Caco-2 (cell line): ENCODE data around the gene CWC15. TPM values are rescaled to one million over a fixed set of nuclear protein-coding genes. Genes with fewer than 3 reads are reported as not detected.
A peak's percentile ranks its signal among the peaks of the same experiment; 100 is the strongest.
"Not testable (repeated sequence)": the region's sequence is repeated elsewhere in the genome, so short reads cannot be mapped to it uniquely, and the experiment has no call there.

Experiments used
- Bru-seq: library from RNA; stranded (reverse); fragments of 400-500 nt; gene quantifications from one replicate; lab custom pipeline; 2021; lab: Mats Ljungman, UMichigan
- BruChase-seq, 2 experiments: library from RNA; stranded (reverse); fragments of 400-500 nt; gene quantifications; one replicate each; lab custom pipeline; 2021; lab: Mats Ljungman, UMichigan
- BruUV-seq: library from RNA; stranded (reverse); fragments of 400-500 nt; replicated peaks from 2 replicates; lab custom pipeline; 2021; lab: Mats Ljungman, UMichigan
- CTCF ChIA-PET: fragments of 300-600 bp; sonication (Branson Sonifier 250); formaldehyde crosslinking; loops from one replicate; lab custom pipeline; 2022; ENCODE audit warnings: antibody characterized with exemption; lab: Charles Lee
- POLR2A ChIA-PET: fragments of 300-600 bp; sonication (Branson Sonifier 250); formaldehyde crosslinking; loops from one replicate; lab custom pipeline; 2022; ENCODE audit warnings: antibody characterized with exemption; lab: Charles Lee
- DNase-seq, 2 experiments: peaks; one replicate each; pipeline versions ENCODE4 v3.0.0 to v3.0.0-alpha.2; 2020 to 2022
- H3K27me3 ChIP-seq: replicated peaks from 2 replicates; pipeline ENCODE4 v1.6.0; 2011; ENCODE audit warnings: low read length; ENCODE audit not compliant: control insufficient read depth, insufficient read depth
- H3K36me3 ChIP-seq: 2 replicates; pipeline ENCODE4 v1.5.1; 2011; ENCODE audit warnings: low read length; ENCODE audit not compliant: control insufficient read depth, insufficient read depth
- H3K4me1 ChIP-seq: fragments of 250-450 bp; sonication (Bioruptor Pico); 2 replicates; pipeline ENCODE4 v1.5.1; 2020; ENCODE audit warnings: mild to moderate bottlenecking
- H3K4me3 ChIP-seq: 2 replicates; pipeline ENCODE4 v1.5.1; 2011; ENCODE audit warnings: low read depth, mild to moderate bottlenecking, control low read depth, low read length
- H3K9me3 ChIP-seq: fragments of 250-450 bp; sonication (Bioruptor Pico); 2 replicates; pipeline ENCODE4 v1.5.1; 2020; ENCODE audit warnings: mild to moderate bottlenecking, moderate library complexity
- H3K27ac Mint-ChIP-seq: one replicate; pipeline ENCODE4 v1.8.0; 2022; ENCODE audit warnings: mixed read lengths; ENCODE audit not compliant: unreplicated experiment
- H3K27me3 Mint-ChIP-seq: one replicate; pipeline ENCODE4 v1.8.0; 2022; ENCODE audit warnings: mixed read lengths; ENCODE audit not compliant: insufficient read depth, unreplicated experiment
- H3K36me3 Mint-ChIP-seq: one replicate; pipeline ENCODE4 v1.8.0; 2022; ENCODE audit warnings: mild to moderate bottlenecking, mixed read lengths; ENCODE audit not compliant: insufficient read depth, unreplicated experiment
- H3K4me1 Mint-ChIP-seq: one replicate; pipeline ENCODE4 v1.8.0; 2022; ENCODE audit warnings: low read depth, mixed read lengths; ENCODE audit not compliant: unreplicated experiment
- H3K4me3 Mint-ChIP-seq: one replicate; pipeline ENCODE4 v1.8.0; 2022; ENCODE audit warnings: mild to moderate bottlenecking, moderate library complexity, mixed read lengths; ENCODE audit not compliant: unreplicated experiment
- H3K9me3 Mint-ChIP-seq: one replicate; pipeline ENCODE4 v1.8.0; 2022; ENCODE audit warnings: mixed read lengths; ENCODE audit not compliant: unreplicated experiment
- CTCF ChIP-seq, 2 experiments: fragments of 200-600 bp in 1 of 2; IDR thresholded peaks; 1 replicate in 1 of 2; 2 replicates in 1 of 2; pipeline versions ENCODE4 v1.5.1 to v1.8.0; 2011 to 2022; ENCODE audit warnings: antibody characterized with exemption in 1 of 2, control low read depth in 1 of 2, inconsistent platforms in 1 of 2, low read depth in 1 of 2, low read length in 1 of 2, mild to moderate bottlenecking in 1 of 2, moderate library complexity in 1 of 2; ENCODE audit not compliant: insufficient read depth in 1 of 2, severe bottlenecking in 1 of 2, unreplicated experiment in 1 of 2
- intact Hi-C: fragments of 100-400 bp; cut with micrococcal nuclease; formaldehyde crosslinking; loops from one replicate; pipeline ENCODE4 v1.10.0; 2022; ENCODE audit not compliant: unreplicated experiment
- long read RNA-seq: library from polyadenylated mRNA; stranded (forward); transcript quantifications from one replicate; pipeline ENCODE4 v2.0.0, GENCODE V29; 2022
- total RNA-seq: library from RNA; stranded (reverse); gene quantifications from 2 replicates; pipeline ENCODE4 v1.2.3, GENCODE V29; 2022

CWC15 gene
- total RNA-seq = 137 and 144 TPM in 2 replicates
- Bru-seq, nascent RNA = percentile 97 among the genes with signal in this experiment
- BruChase-seq, experiment 1, labeled RNA remaining after a 2-hour chase = percentile 89 among the genes with signal in this experiment
- percentile 89 among the genes with signal in this experiment for BruChase-seq, experiment 2, labeled RNA remaining after a 6-hour chase
- long read RNA-seq, transcript CWC15-201 (7 exons, 1,576 nt) = major isoform, 200 of 224 reads
- long read RNA-seq, partial matches to known transcripts = 7 of 224 reads
- long read RNA-seq, other reads (novel, unspliced or antisense) = 15 of 224 reads

DNA sequence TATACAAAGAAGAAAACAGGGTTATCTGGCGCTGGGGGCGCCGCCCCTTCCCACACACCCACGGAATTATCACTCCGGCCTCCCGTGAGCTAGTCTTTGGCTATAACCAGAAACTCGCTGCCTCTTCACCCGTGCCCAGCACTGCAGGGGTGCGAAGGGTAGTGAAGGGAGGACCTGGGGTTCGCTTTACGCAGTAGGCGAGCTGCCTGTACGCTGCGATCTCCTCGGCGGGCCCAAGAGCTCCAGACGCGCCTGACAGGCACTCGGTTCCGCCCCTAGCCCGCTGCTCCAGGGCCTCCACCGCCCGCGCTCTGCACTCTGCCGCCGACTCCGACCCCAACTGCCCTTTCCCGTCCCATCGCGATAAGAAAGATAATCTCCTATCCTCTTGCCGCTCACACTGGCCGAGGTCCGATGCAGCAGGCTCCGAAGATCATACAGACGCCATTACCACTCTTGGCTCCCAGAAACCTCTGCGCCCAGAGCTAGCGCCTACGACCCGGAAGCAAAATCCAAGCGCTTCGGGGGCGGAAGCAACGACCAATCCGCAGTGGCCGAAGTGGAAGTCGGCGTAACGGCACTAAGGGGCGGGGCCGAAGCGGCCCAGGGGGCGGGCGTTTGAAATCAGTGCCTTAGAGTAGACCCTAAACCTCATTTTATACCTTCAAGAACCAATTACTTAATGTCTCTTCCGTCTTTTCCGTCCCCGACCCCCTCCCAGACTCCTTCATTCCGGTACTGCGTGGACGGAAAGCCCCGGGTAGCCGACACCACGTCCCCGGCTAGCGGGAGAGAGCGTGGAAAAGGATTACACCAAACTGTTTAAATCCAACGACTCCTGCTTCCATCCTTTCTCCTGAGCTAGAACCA lies at the start of gene CWC15, which contains the start of gene KDM4D:
Gene CWC15 (minus strand): TSS at position 458 of the 870 bp plus-strand sequence. CDS start 1,371 bp downstream, outside the sequence.
Gene KDM4D (plus strand): TSS at position 611 of the 870 bp plus-strand sequence. CDS start 23,664 bp downstream, outside the sequence.
- peak; percentile 97 for DNase-seq
- Mint-ChIP-seq H3K27me3 (no peaks in the 10 kb centered on the region), H3K4me3 (peak within 1 kb of the TSS; percentile 89)

DNA sequence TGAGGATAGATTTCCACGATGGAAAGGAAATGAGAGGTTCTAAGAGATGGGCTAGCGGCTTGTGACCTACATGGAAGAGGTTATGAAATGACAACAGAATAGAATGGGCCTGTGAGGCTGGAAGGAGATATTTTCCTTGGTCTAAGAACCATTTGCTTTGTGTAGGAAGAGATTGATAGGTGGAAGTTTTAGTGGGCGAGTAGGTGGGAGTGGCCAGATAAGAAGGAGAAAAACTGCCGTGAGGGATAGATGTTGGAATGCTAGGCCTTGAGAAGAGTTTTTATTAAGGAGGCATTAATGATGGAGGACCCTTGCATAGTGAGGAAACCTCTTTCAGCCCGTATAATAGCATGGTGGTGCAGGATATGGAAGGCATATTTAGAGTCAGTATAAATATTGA lies 48.1 kb upstream of the CWC15 start:
- H3K4me1 ChIP-seq, POLR2A ChIA-PET, H3K27me3 Mint-ChIP-seq, H3K36me3 Mint-ChIP-seq, H3K4me3 Mint-ChIP-seq, H3K9me3 ChIP-seq, H3K4me1 Mint-ChIP-seq, intact Hi-C loops, H3K4me3 ChIP-seq, H3K27ac Mint-ChIP-seq, CTCF ChIA-PET, BruUV-seq, H3K36me3 ChIP-seq, H3K9me3 Mint-ChIP-seq, H3K27me3 ChIP-seq, DNase-seq: not testable (repeated sequence)

More for the DNA sequence above, at the start of gene CWC15, which contains the start of gene KDM4D:
- H3K4me1 Mint-ChIP-seq = peaks cover 25% of the 10 kb centered on the region
- ChIA-PET POLR2A (interaction anchor here (0.5 to 1.6 kb wide), 10 partner anchors 12 to 1189 kb away, joined by 3 to 23 read pairs (median 4); partner anchors contain the start of genes AMOTL1, CEP57, FAM76B and MED17), CTCF (interaction anchor here (0.8 to 1.6 kb wide), 7 partner anchors 94 to 1078 kb away, joined by 3 to 8 read pairs (median 4); partner anchors contain the start of gene AMOTL1)
- Histone ChIP-seq H3K4me3 (peak within 1 kb of the TSS; percentile 56), H3K4me1 (peaks cover 9% of the 10 kb centered on the region; the same call in 1 of the 2 replicates), H3K36me3 (0 out of 2 replicates have a peak, but pooled peaks cover 7% of the 10 kb centered on the region), H3K9me3 (no peaks in the 10 kb centered on the region), H3K27me3 (no peaks in the 10 kb centered on the region)
- H3K27ac Mint-ChIP-seq = peak within 1 kb of the TSS; percentile 94
- TF ChIP-seq CTCF (IDR thresholded peaks at IDR 0.05; ENCODE audit: insufficient read depth in 1 of 2, low read depth in 1 of 2, low read length in 1 of 2, severe bottlenecking in 1 of 2, unreplicated experiment in 1 of 2) = no peak
- peaks cover 42% of the 10 kb centered on the region for H3K36me3 Mint-ChIP-seq
- H3K9me3 Mint-ChIP-seq = no peaks in the 10 kb centered on the region
- intact Hi-C loops = loop anchor here (1.0 to 5.0 kb wide), 5 partner anchors 95 to 817 kb away; partner anchors contain the start of genes AMOTL1 and CEP57
- no TSS peak for BruUV-seq

DNA sequence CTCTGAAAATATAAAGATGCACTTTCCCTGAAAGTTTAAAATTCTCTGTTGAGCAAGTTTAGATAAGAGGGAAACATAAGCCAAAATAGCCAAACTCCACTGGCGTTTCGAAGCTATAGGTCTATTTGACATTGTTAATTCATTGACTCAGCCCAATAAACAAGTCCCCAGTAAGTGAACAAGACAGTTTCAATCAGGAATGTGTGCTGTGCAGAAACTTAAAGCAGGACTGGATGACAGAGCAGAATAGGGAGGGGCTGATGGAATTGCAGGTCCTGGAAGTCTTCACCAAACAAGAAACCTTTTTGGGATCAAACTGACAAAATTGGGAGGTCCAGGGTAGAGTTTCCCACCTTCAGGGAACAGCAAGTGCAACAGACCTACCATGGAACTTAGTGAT lies 42.8 kb upstream of the CWC15 start:
- H3K36me3 Mint-ChIP-seq = no peaks in the 10 kb centered on the region
- intact Hi-C loops = loop anchor here (2.0 kb wide), 1 partner anchor 51 kb away; the partner anchor contains the start of gene SRSF8

More for the DNA sequence above, 42.8 kb upstream of the CWC15 start:
- no peak for TF ChIP-seq CTCF (IDR thresholded peaks at IDR 0.05; ENCODE audit: insufficient read depth in 1 of 2, low read depth in 1 of 2, low read length in 1 of 2, severe bottlenecking in 1 of 2, unreplicated experiment in 1 of 2)
- DNase-seq = peak in 1 of 2 experiments; percentile 35
- no peak overlapping the region for H3K4me3 ChIP-seq
- peaks cover 3% of the 10 kb centered on the region; the same call in 1 of the 2 replicates for H3K4me1 ChIP-seq
- no peaks in the 10 kb centered on the region for H3K36me3 ChIP-seq
- no TSS peak for BruUV-seq
- Mint-ChIP-seq H3K9me3 (no peaks in the 10 kb centered on the region), H3K27me3 (no peaks in the 10 kb centered on the region), H3K4me3 (no peak overlapping the region), H3K27ac (no peak overlapping the region), H3K4me1 (peaks cover 6% of the 10 kb centered on the region)
- no peaks in the 10 kb centered on the region for H3K9me3 ChIP-seq
- no peaks in the 10 kb centered on the region for H3K27me3 ChIP-seq
- POLR2A ChIA-PET = interaction anchor here (1.3 kb wide), 1 partner anchor 43 kb away, joined by 3 read pairs; the partner anchor contains the start of genes CWC15 and KDM4D
- CTCF ChIA-PET = no interaction called here
